Small intestine (tissue), 7 donors: ENCODE results near the gene CCDC167. TPM values are rescaled to one million over a fixed set of nuclear protein-coding genes. Genes with fewer than 3 reads are reported as not detected.

Experiments used
- DNase-seq, 2 donors: peaks; one replicate each; pipeline versions ENCODE4 v3.0.0 to v3.0.0-alpha.2; 2013
- FAIRE-seq: peaks from 2 replicates; lab custom pipeline; 2012; peaks lifted over from hg19 to GRCh38; lab: Jason Lieb, UNC
- H3K27ac ChIP-seq, 3 donors: one replicate each; pipeline ENCODE4 v1.5.1; 2013; ENCODE audit warnings: low read length in 2 of 3, mild to moderate bottlenecking in 2 of 3, control low read depth in 1 of 3, inconsistent platforms in 1 of 3, low read depth in 1 of 3, moderate library complexity in 1 of 3
- H3K27me3 ChIP-seq, 3 donors: one replicate each; pipeline ENCODE4 v1.6.1; 2013; ENCODE audit warnings: low read length in 3 of 3, inconsistent platforms in 1 of 3; ENCODE audit not compliant: control insufficient read depth in 3 of 3, insufficient read depth in 3 of 3
- H3K36me3 ChIP-seq, 3 donors: one replicate each; pipeline ENCODE4 v1.6.1; 2013; ENCODE audit warnings: low read length in 3 of 3, inconsistent platforms in 1 of 3, low read depth in 1 of 3, mild to moderate bottlenecking in 1 of 3, moderate library complexity in 1 of 3; ENCODE audit not compliant: control insufficient read depth in 3 of 3, insufficient read depth in 2 of 3
- H3K4me1 ChIP-seq, 3 donors: one replicate each; pipeline ENCODE4 v1.6.1; 2013; ENCODE audit warnings: low read length in 2 of 3, inconsistent platforms in 1 of 3, low read depth in 1 of 3, mild to moderate bottlenecking in 1 of 3, moderate library complexity in 1 of 3; ENCODE audit not compliant: control insufficient read depth in 3 of 3, insufficient read depth in 2 of 3
- H3K4me3 ChIP-seq, 3 donors: one replicate each; pipeline ENCODE4 v1.5.1; 2013; ENCODE audit warnings: low read length in 3 of 3, control low read depth in 1 of 3, inconsistent platforms in 1 of 3, low read depth in 1 of 3, mild to moderate bottlenecking in 1 of 3, moderate library complexity in 1 of 3
- H3K9me3 ChIP-seq, 2 donors: one replicate each; pipeline ENCODE4 v1.6.1; 2013; ENCODE audit warnings: low read depth in 1 of 2, low read length in 1 of 2; ENCODE audit not compliant: control insufficient read depth in 2 of 2, insufficient read depth in 1 of 2
- WGBS, 3 donors: extraction: QIAGEN DNeasy Blood & Tissue Kit; methylation state at CpG; one replicate each; pipeline ENCODE4 v1.1.7; 2013; 5-methylcytosine and 5-hydroxymethylcytosine counted together
- polyA plus RNA-seq, 4 donors: library from polyadenylated mRNA; stranded (reverse) in 3 of 4; unstranded in 1 of 4; fragments of 200-250 nt in 3 of 4; fragments of 120-200 nt in 1 of 4; gene quantifications; one replicate each; pipeline versions ENCODE4 v1.2.1 to v1.2.3, GENCODE V29; 2013
- donor health status: healthy with polysubstance abuse.
- donor health status: control.
- donor health status: control.
- donor health status: Bipolar disorder and iron deficiency.
- donor health status: healthy.

Gene CCDC167
- polyA plus RNA-seq, 4 donors, result 14.2 to 54.3 (median 25.4) TPM

GRCh38 chr6:37535428-37535758 lies 35.7 kb upstream of the CCDC167 start:
- peak overlapping the region in 1 of 3 donors; percentile 21 for H3K4me3 ChIP-seq
- peaks cover 0 to 15% (median 0%) of the 10 kb centered on the region in 3 donors for H3K4me1 ChIP-seq
- H3K9me3 ChIP-seq, result no peaks in the 10 kb centered on the region
- FAIRE-seq, result no peak
- WGBS, 3 donors, result 32 to 65% (median 37%) methylated on average over 5 of the region's 5 CpGs
- H3K27me3 ChIP-seq, result peaks cover 0 to 74% (median 24%) of the 10 kb centered on the region in 3 donors
- H3K36me3 ChIP-seq, result no peaks in the 10 kb centered on the region
- no peak overlapping the region for H3K27ac ChIP-seq
- no peak for DNase-seq

- H3K9me3 ChIP-seq, result no peaks in the 10 kb centered on the region
- H3K36me3 ChIP-seq, result no peaks in the 10 kb centered on the region
- H3K27me3 ChIP-seq, result peaks cover 0 to 78% (median 24%) of the 10 kb centered on the region in 3 donors
- WGBS, 3 donors, result 69 to 88% (median 75%) methylated on average over 2 of the region's 2 CpGs
- H3K4me3 ChIP-seq, result no peak overlapping the region
- DNase-seq (no peak), FAIRE-seq (no peak)
- peaks cover 0 to 15% (median 0%) of the 10 kb centered on the region in 3 donors for H3K4me1 ChIP-seq
- no peak overlapping the region for H3K27ac ChIP-seq
Measured at GRCh38 chr6:37534893-37535292, 35.2 kb upstream of the CCDC167 start.

- DNase-seq (no peak), FAIRE-seq (no peak)
- H3K27ac ChIP-seq, result no peak overlapping the region
- no peaks in the 10 kb centered on the region for H3K9me3 ChIP-seq
- WGBS, 3 donors, result 76 to 95% (median 78%) methylated on average over 3 of the region's 3 CpGs
- H3K4me3 ChIP-seq, result no peak overlapping the region
- H3K27me3 ChIP-seq, result peaks cover 0 to 66% (median 21%) of the 10 kb centered on the region in 3 donors
- peaks cover 0 to 10% (median 0%) of the 10 kb centered on the region in 3 donors for H3K4me1 ChIP-seq
- no peaks in the 10 kb centered on the region for H3K36me3 ChIP-seq
Measured at GRCh38 chr6:37532122-37532521, 32.4 kb upstream of the CCDC167 start.

GRCh38 chr6:37531437-37532036 lies 31.8 kb upstream of the CCDC167 start:
- WGBS, 3 donors, result 76 to 88% (median 81%) methylated on average over 5 of the region's 5 CpGs

GRCh38 chr6:37531026-37531425 lies 31.3 kb upstream of the CCDC167 start:
- no peak for DNase-seq
- WGBS, 3 donors, result 83 to 87% (median 85%) methylated on average over 4 of the region's 4 CpGs
- H3K4me3 ChIP-seq, result no peak overlapping the region
- no peak overlapping the region for H3K27ac ChIP-seq
- no peak for FAIRE-seq
- no peaks in the 10 kb centered on the region for H3K9me3 ChIP-seq
- H3K36me3 ChIP-seq, result no peaks in the 10 kb centered on the region
- H3K4me1 ChIP-seq, result peaks cover 0 to 8% (median 0%) of the 10 kb centered on the region in 3 donors
- H3K27me3 ChIP-seq, result peaks cover 0 to 60% (median 13%) of the 10 kb centered on the region in 3 donors

More at GRCh38 chr6:37531437-37532036, 31.8 kb upstream of the CCDC167 start:
- Histone ChIP-seq H3K27ac (no peak overlapping the region), H3K4me3 (no peak overlapping the region), H3K27me3 (peaks cover 0 to 63% (median 16%) of the 10 kb centered on the region in 3 donors), H3K9me3 (no peaks in the 10 kb centered on the region), H3K36me3 (no peaks in the 10 kb centered on the region), H3K4me1 (peaks cover 0 to 10% (median 0%) of the 10 kb centered on the region in 3 donors)
- DNase-seq, result no peak
- no peak for FAIRE-seq

GRCh38 chr6:37530297-37530696 lies 30.6 kb upstream of the CCDC167 start:
- Histone ChIP-seq H3K27ac (no peak overlapping the region), H3K27me3 (peaks cover 0 to 56% (median 9%) of the 10 kb centered on the region in 3 donors), H3K9me3 (no peaks in the 10 kb centered on the region), H3K4me3 (no peak overlapping the region), H3K4me1 (peaks cover 0 to under 1% (median 0%) of the 10 kb centered on the region in 3 donors), H3K36me3 (no peaks in the 10 kb centered on the region)
- no peak for FAIRE-seq
- 37 to 57% (median 42%) methylated on average over 5 of the region's 5 CpGs for WGBS, 3 donors
- DNase-seq, result no peak

- no peak for DNase-seq
- no peaks in the 10 kb centered on the region for H3K36me3 ChIP-seq
- H3K9me3 ChIP-seq, result no peaks in the 10 kb centered on the region
- H3K27ac ChIP-seq, result no peak overlapping the region
- H3K4me3 ChIP-seq, result no peak overlapping the region
- WGBS, 3 donors, result 68 to 90% (median 73%) methylated on average over 8 of the region's 8 CpGs
- FAIRE-seq, result no peak
- peaks cover 0 to 42% (median 4%) of the 10 kb centered on the region in 3 donors for H3K27me3 ChIP-seq
- H3K4me1 ChIP-seq, result no peaks in the 10 kb centered on the region
Measured at GRCh38 chr6:37528541-37528940, 28.8 kb upstream of the CCDC167 start.

GRCh38 chr6:37525460-37526357 lies 26.0 kb upstream of the CCDC167 start:
- Histone ChIP-seq H3K4me1 (no peaks in the 10 kb centered on the region), H3K36me3 (no peaks in the 10 kb centered on the region), H3K27me3 (peaks cover 0 to 27% (median 0%) of the 10 kb centered on the region in 3 donors), H3K9me3 (no peaks in the 10 kb centered on the region), H3K27ac (no peak overlapping the region), H3K4me3 (no peak overlapping the region)
- DNase-seq (peak in 1 of 2 donors; percentile 21), FAIRE-seq (no peak)
- WGBS, 3 donors, result 67 to 77% (median 68%) methylated on average over 12 of the region's 12 CpGs
